KMS-11 (cell line): ENCODE data around the gene ITGA5.

Experiments used
- H2AFZ ChIP-seq: fragments of 200-600 bp; sonication (generic); 2 replicates; pipeline ENCODE4 v1.6.1; 2016; ENCODE audit warnings: antibody characterized with exemption, mixed run types, low read depth
- H3K27ac ChIP-seq: fragments of 200-600 bp; sonication (generic); 2 replicates; pipeline ENCODE4 v1.6.1; 2016; ENCODE audit warnings: mild to moderate bottlenecking, mixed run types
- H3K27me3 ChIP-seq: fragments of 200-600 bp; sonication (generic); 2 replicates; pipeline ENCODE4 v1.6.1; 2017; ENCODE audit warnings: mild to moderate bottlenecking, low read depth, mixed run types, moderate library complexity; ENCODE audit not compliant: insufficient read depth
- H3K36me3 ChIP-seq: fragments of 200-600 bp; sonication (generic); 2 replicates; pipeline ENCODE4 v1.6.1; 2017; ENCODE audit warnings: mild to moderate bottlenecking, mixed run types; ENCODE audit not compliant: insufficient read depth
- H3K4me1 ChIP-seq: fragments of 200-600 bp; sonication (generic); 2 replicates; pipeline ENCODE4 v1.6.1; 2016; ENCODE audit warnings: mild to moderate bottlenecking, low read depth, mixed run types; ENCODE audit not compliant: poor library complexity, severe bottlenecking
- H3K4me2 ChIP-seq: fragments of 200-600 bp; sonication (generic); 2 replicates; pipeline ENCODE4 v1.7.0; 2016; ENCODE audit warnings: mild to moderate bottlenecking, mixed run types
- H3K4me3 ChIP-seq: fragments of 200-600 bp; sonication (generic); IDR thresholded peaks from 2 replicates; pipeline ENCODE4 v1.6.1; 2017; ENCODE audit warnings: low read depth, low read length, mixed read lengths; ENCODE audit not compliant: insufficient read depth
- H3K79me2 ChIP-seq: fragments of 200-600 bp; sonication (generic); 2 replicates; pipeline ENCODE4 v1.6.1; 2016; ENCODE audit warnings: low read depth, mixed run types; ENCODE audit not compliant: insufficient read depth
- H3K9ac ChIP-seq: fragments of 200-600 bp; sonication (generic); 2 replicates; pipeline ENCODE4 v1.6.1; 2016; ENCODE audit warnings: mild to moderate bottlenecking, mixed run types
- H4K20me1 ChIP-seq: fragments of 200-600 bp; sonication (generic); 2 replicates; pipeline ENCODE4 v1.6.1; 2016; ENCODE audit warnings: mild to moderate bottlenecking, mixed run types; ENCODE audit not compliant: insufficient read depth
- CTCF ChIP-seq: fragments of 200-600 bp; sonication (generic); conservative IDR thresholded peaks from 2 replicates; pipeline ENCODE4 v1.6.1; 2017; ENCODE audit warnings: low read depth, mild to moderate bottlenecking, antibody characterized with exemption, low read length, moderate library complexity, mixed read lengths

Gene ITGA5

GRCh38 chr12:54368709-54369596 lies 50.1 kb downstream of the ITGA5 start:
- H3K9ac ChIP-seq: no peak overlapping the region; the same call in 1 of the 2 replicates
- H3K4me2 ChIP-seq: peak overlapping the region; percentile 34
- no peaks in the 10 kb centered on the region for H4K20me1 ChIP-seq
- H3K79me2 ChIP-seq: no peaks in the 10 kb centered on the region
- peaks cover 17% of the 10 kb centered on the region for H3K4me1 ChIP-seq
- H3K4me3 ChIP-seq: no peak overlapping the region
- peak; percentile 99 for TF ChIP-seq CTCF
- no peak overlapping the region for H3K27ac ChIP-seq
- peaks cover 43% of the 10 kb centered on the region for H3K27me3 ChIP-seq
- H2AFZ ChIP-seq: peak overlapping the region; percentile 80
- H3K36me3 ChIP-seq: no peaks in the 10 kb centered on the region

DNA sequence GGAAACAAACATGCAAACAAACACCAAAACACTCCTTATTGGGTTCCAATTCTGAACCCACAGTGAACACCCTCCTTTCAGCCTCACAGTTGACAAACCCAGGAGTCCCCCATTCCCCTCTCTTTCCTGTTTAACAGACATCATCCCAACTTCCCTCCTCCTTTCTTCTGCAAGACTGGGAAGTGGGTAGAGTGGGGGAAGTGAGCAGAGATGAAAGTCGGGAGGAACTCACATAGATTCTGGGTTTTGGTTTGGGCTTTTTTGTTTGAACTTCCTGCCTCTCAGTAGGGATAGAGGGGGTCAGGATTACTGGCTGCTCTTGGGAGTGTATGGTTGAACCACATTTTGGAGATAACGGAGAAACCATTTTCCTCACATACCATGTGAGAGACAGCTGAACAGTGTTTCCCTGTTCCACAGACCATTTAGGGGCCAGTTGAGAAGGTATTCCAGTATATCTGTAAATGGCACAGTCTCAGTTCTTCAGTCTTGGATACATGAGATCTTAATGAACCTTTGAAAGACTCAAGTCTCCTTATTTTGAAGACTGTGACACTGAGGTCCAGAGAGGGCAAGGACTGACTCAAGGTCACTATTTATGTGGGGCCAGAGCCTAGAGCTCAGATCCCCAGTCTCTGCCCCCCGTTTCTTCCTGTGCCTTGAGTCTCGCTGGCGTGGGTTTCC lies 50.9 kb downstream of the ITGA5 start:
- peaks cover 22% of the 10 kb centered on the region for H3K4me1 ChIP-seq
- peak overlapping the region; percentile 34 for H3K4me2 ChIP-seq
- H4K20me1 ChIP-seq: no peaks in the 10 kb centered on the region
- H3K4me3 ChIP-seq: no peak overlapping the region
- no peak for TF ChIP-seq CTCF
- peaks cover 51% of the 10 kb centered on the region for H3K27me3 ChIP-seq
- no peak overlapping the region; the same call in 1 of the 2 replicates for H3K9ac ChIP-seq
- H3K27ac ChIP-seq: no peak overlapping the region
- no peaks in the 10 kb centered on the region for H3K36me3 ChIP-seq
- no peaks in the 10 kb centered on the region for H3K79me2 ChIP-seq
- peak overlapping the region; percentile 80 for H2AFZ ChIP-seq

DNA sequence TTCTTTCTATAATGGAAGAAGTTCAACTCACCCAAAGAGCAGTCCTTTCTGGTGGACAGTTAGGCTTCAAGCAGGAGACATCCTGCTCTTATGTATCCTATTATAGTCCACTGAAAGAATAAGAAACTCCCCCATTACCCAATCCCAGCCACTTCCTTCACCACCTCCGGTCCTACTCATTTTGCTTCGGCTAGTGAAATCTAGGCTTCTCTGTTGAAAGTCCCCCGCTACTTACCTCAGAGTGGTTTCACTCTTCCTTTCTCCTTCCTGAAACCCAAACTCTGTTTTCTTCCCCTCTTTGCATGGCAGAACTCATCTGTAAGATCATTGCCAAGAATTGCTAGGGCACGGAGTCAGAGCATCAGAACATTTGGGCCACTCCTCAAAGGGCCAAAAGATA lies 54.7 kb downstream of the ITGA5 start, which contains the start of gene GPR84:
Gene GPR84 (minus strand): TSS at position 74 of the 400 bp plus-strand sequence. CDS start 635 bp downstream, outside the sequence.
- Histone ChIP-seq H3K36me3 (no peaks in the 10 kb centered on the region), H3K27ac (no peak within 1 kb of the TSS), H4K20me1 (no peaks in the 10 kb centered on the region), H3K79me2 (no peaks in the 10 kb centered on the region), H3K4me3 (no peak within 1 kb of the TSS), H3K4me2 (peak within 1 kb of the TSS; percentile 11), H2AFZ (no peak within 1 kb of the TSS), H3K27me3 (peaks cover 75% of the 10 kb centered on the region), H3K9ac (no peak within 1 kb of the TSS), H3K4me1 (peaks cover 32% of the 10 kb centered on the region)
- TF ChIP-seq CTCF: no peak

DNA sequence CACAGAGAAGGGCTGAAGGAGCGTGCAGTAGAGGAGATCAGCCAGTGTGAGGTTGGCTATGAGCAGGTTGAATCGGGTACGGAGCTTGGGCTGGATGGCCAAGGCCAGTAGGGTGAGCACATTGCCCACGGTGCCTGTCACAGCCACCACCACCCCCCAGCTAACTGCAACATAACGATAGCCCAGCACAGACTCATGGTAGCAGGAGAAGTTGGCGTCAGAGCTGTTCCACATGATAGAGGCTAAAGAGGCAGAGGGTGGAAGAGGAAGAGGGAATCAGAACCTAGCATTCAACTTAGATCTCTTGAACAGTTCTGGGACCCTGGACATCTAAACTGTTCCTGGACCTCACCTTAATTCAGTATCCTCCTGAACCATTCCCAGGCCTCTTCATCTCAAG lies 55.4 kb downstream of the ITGA5 start:
- Histone ChIP-seq H3K36me3 (no peaks in the 10 kb centered on the region), H3K27me3 (peaks cover 75% of the 10 kb centered on the region), H3K4me1 (peaks cover 36% of the 10 kb centered on the region), H3K4me3 (no peak overlapping the region), H3K79me2 (no peaks in the 10 kb centered on the region), H2AFZ (no peak overlapping the region), H3K9ac (no peak overlapping the region), H3K4me2 (peak overlapping the region; percentile 11; the same call in 1 of the 2 replicates), H3K27ac (no peak overlapping the region), H4K20me1 (no peaks in the 10 kb centered on the region)
- no peak for TF ChIP-seq CTCF
